OCI-LY1 (cell line): ENCODE measurements around the gene DYNLL2.
"Not testable (repeated sequence)": the region's sequence is repeated elsewhere in the genome, so short reads cannot be mapped to it uniquely, and the experiment has no call there.

Experiments used
- H2AFZ ChIP-seq: fragments of 200-600 bp; sonication (generic), shearing (Covaris generic); 2 replicates; pipeline ENCODE4 v1.6.0; 2014; ENCODE audit warnings: antibody characterized with exemption, mild to moderate bottlenecking, low read length
- H3F3A ChIP-seq: fragments of 200-600 bp; sonication (generic), shearing (Covaris generic); 2 replicates; pipeline ENCODE4 v1.6.0; 2014; ENCODE audit warnings: mild to moderate bottlenecking, antibody characterized with exemption, low read length, moderate library complexity; ENCODE audit not compliant: insufficient read depth
- H3K27ac ChIP-seq: fragments of 200-600 bp; sonication (generic); 2 replicates; pipeline ENCODE4 v1.5.1; 2014; ENCODE audit warnings: low read length, mixed run types, mild to moderate bottlenecking, low read depth; ENCODE audit not compliant: poor library complexity, severe bottlenecking
- H3K27me3 ChIP-seq: fragments of 200-600 bp; sonication (generic); 2 replicates; pipeline ENCODE4 v1.6.0; 2014; ENCODE audit warnings: antibody characterized with exemption, mild to moderate bottlenecking, low read length, moderate library complexity; ENCODE audit not compliant: insufficient read depth
- H3K36me3 ChIP-seq: fragments of 200-600 bp; sonication (generic); 2 replicates; pipeline ENCODE4 v1.6.1; 2014; ENCODE audit warnings: mild to moderate bottlenecking, antibody characterized with exemption, low read length, moderate library complexity, mixed read lengths; ENCODE audit not compliant: insufficient read depth
- H3K4me1 ChIP-seq: fragments of 200-600 bp; sonication (generic); 2 replicates; pipeline ENCODE4 v1.5.1; 2014; ENCODE audit warnings: mild to moderate bottlenecking, low read length, moderate library complexity; ENCODE audit not compliant: insufficient read depth, severe bottlenecking
- H3K4me2 ChIP-seq: fragments of 200-600 bp; sonication (generic), shearing (Covaris generic); 2 replicates; pipeline ENCODE4 v1.6.1; 2014; ENCODE audit warnings: low read length
- H3K4me3 ChIP-seq: fragments of 200-600 bp; sonication (generic); 2 replicates; pipeline ENCODE4 v1.5.1; 2014; ENCODE audit warnings: low read length, low read depth, mild to moderate bottlenecking, mixed read lengths; ENCODE audit not compliant: poor library complexity, severe bottlenecking
- H3K79me2 ChIP-seq: fragments of 200-600 bp; shearing (Covaris generic); 2 replicates; pipeline ENCODE4 v1.6.1; 2016; ENCODE audit warnings: mixed run types, low read length, mixed read lengths; ENCODE audit not compliant: insufficient read depth
- H3K9ac ChIP-seq: fragments of 200-600 bp; sonication (generic), shearing (Covaris generic); 2 replicates; pipeline ENCODE4 v1.6.1; 2014; ENCODE audit warnings: mild to moderate bottlenecking, low read length, mixed read lengths
- H3K9me2 ChIP-seq: fragments of 200-600 bp; sonication (generic), shearing (Covaris generic); 2 replicates; pipeline ENCODE4 v1.6.1; 2014; ENCODE audit warnings: low read depth, mild to moderate bottlenecking, low read length, mixed read lengths
- H3K9me3 ChIP-seq: fragments of 200-600 bp; shearing (Covaris generic); 2 replicates; pipeline ENCODE4 v1.6.1; 2014; ENCODE audit warnings: low read length, mixed read lengths
- H4K20me1 ChIP-seq: fragments of 200-600 bp; sonication (generic), shearing (Covaris generic); 2 replicates; pipeline ENCODE4 v1.6.0; 2016; ENCODE audit warnings: mild to moderate bottlenecking, low read length; ENCODE audit not compliant: insufficient read depth
- CTCF ChIP-seq: fragments of 200-600 bp; sonication (generic), shearing (Covaris generic); IDR thresholded peaks from 2 replicates; pipeline ENCODE4 v1.5.1; 2017; ENCODE audit warnings: mild to moderate bottlenecking, antibody characterized with exemption, low read length, moderate library complexity, mixed read lengths
- EZH2 ChIP-seq: fragments of 200-600 bp; sonication (generic), shearing (Covaris generic); IDR thresholded peaks from 2 replicates; pipeline ENCODE4 v1.8.0; 2017; ENCODE audit warnings: borderline replicate concordance, mixed run types, mild to moderate bottlenecking, antibody characterized with exemption, low read length, moderate library complexity, mixed read lengths

Gene DYNLL2

GRCh38 chr17:58096892-58097291, 13.7 kb downstream of the DYNLL2 start:
- no peak overlapping the region for H3K4me2 ChIP-seq
- H3K9ac ChIP-seq, result no peak overlapping the region
- no peaks in the 10 kb centered on the region for H3K9me2 ChIP-seq
- H3K27ac ChIP-seq, result no peak overlapping the region
- no peak overlapping the region for H2AFZ ChIP-seq
- H3K4me1 ChIP-seq, result no peaks in the 10 kb centered on the region
- no peaks in the 10 kb centered on the region for H3K79me2 ChIP-seq
- no peaks in the 10 kb centered on the region for H3K9me3 ChIP-seq
- H4K20me1 ChIP-seq, result no peaks in the 10 kb centered on the region
- no peak for TF ChIP-seq EZH2
- TF ChIP-seq CTCF, result no peak
- peaks cover 26% of the 10 kb centered on the region for H3K36me3 ChIP-seq
- H3K4me3 ChIP-seq, result no peak overlapping the region
- H3K27me3 ChIP-seq, result no peaks in the 10 kb centered on the region
- no peaks in the 10 kb centered on the region for H3F3A ChIP-seq

GRCh38 chr17:58097384-58098088, 14.3 kb downstream of the DYNLL2 start:
- Histone ChIP-seq H3K9me3 (no peaks in the 10 kb centered on the region), H2AFZ (no peak overlapping the region), H3K27ac (no peak overlapping the region), H3K9me2 (no peaks in the 10 kb centered on the region), H3K4me2 (no peak overlapping the region), H4K20me1 (no peaks in the 10 kb centered on the region), H3F3A (no peaks in the 10 kb centered on the region; the same call in 1 of the 2 replicates), H3K27me3 (no peaks in the 10 kb centered on the region), H3K4me3 (no peak overlapping the region), H3K9ac (no peak overlapping the region), H3K4me1 (no peaks in the 10 kb centered on the region), H3K36me3 (peaks cover 20% of the 10 kb centered on the region), H3K79me2 (no peaks in the 10 kb centered on the region)
- TF ChIP-seq EZH2, result no peak
- no peak for TF ChIP-seq CTCF

GRCh38 chr17:58100506-58100905, 17.3 kb downstream of the DYNLL2 start:
- no peaks in the 10 kb centered on the region for H3K9me3 ChIP-seq
- H3K4me3 ChIP-seq, result no peak overlapping the region
- no peaks in the 10 kb centered on the region for H3K36me3 ChIP-seq
- H2AFZ ChIP-seq, result no peak overlapping the region
- H3K27me3 ChIP-seq, result no peaks in the 10 kb centered on the region
- no peak overlapping the region for H3K27ac ChIP-seq
- no peaks in the 10 kb centered on the region for H3K79me2 ChIP-seq
- H4K20me1 ChIP-seq, result no peaks in the 10 kb centered on the region
- no peak overlapping the region for H3K4me2 ChIP-seq
- TF ChIP-seq CTCF (no peak), EZH2 (no peak)
- no peaks in the 10 kb centered on the region for H3K4me1 ChIP-seq
- H3F3A ChIP-seq, result no peaks in the 10 kb centered on the region; the same call in 1 of the 2 replicates
- H3K9me2 ChIP-seq, result no peaks in the 10 kb centered on the region
- H3K9ac ChIP-seq, result no peak overlapping the region

GRCh38 chr17:58101898-58102297, 18.7 kb downstream of the DYNLL2 start:
- H2AFZ ChIP-seq, H3K27me3 ChIP-seq, H3F3A ChIP-seq, H3K27ac ChIP-seq, H3K4me1 ChIP-seq, H3K36me3 ChIP-seq, H3K4me2 ChIP-seq, H3K79me2 ChIP-seq, H3K9me2 ChIP-seq, H3K9me3 ChIP-seq, H4K20me1 ChIP-seq, H3K4me3 ChIP-seq, H3K9ac ChIP-seq: not testable (repeated sequence)
